HepG2 (cell line): Measurements from ENCODE around the gene METAP1D. TPM values are rescaled to one million over a fixed set of nuclear protein-coding genes. Genes with fewer than 3 reads are reported as not detected.
A peak's percentile ranks its signal among the peaks of the same experiment; 100 is the strongest.

Experiments used
- ATF4 ChIP-seq, 2 experiments: fragments of 450-650 bp in 1 of 2; sonication (generic) in 1 of 2; formaldehyde crosslinking; IDR thresholded peaks; 2 replicates each; pipeline versions ENCODE4 v1.5.0 to v1.8.0; 2020 to 2022; ENCODE audit warnings: mild to moderate bottlenecking in 1 of 2, missing genetic modification reagents in 1 of 2
- ELF3 ChIP-seq: IDR thresholded peaks from 2 replicates; pipeline ENCODE4 v1.6.1; 2016; ENCODE audit warnings: missing genetic modification reagents, missing compliant biosample characterization
- HHEX ChIP-seq: IDR thresholded peaks from 2 replicates; pipeline ENCODE4 v1.6.1; 2016; ENCODE audit warnings: control low read depth
- KLF13 ChIP-seq: sonication (generic); formaldehyde crosslinking; IDR thresholded peaks from 2 replicates; pipeline ENCODE4 v1.4.0; 2020; ENCODE audit warnings: mild to moderate bottlenecking, missing genetic modification reagents
- MED1 ChIP-seq: sonication (generic); formaldehyde crosslinking; IDR thresholded peaks from 2 replicates; pipeline ENCODE4 v1.4.0; 2020; ENCODE audit warnings: missing genetic modification reagents
- MYNN ChIP-seq: sonication (generic); formaldehyde crosslinking; IDR thresholded peaks from 2 replicates; pipeline ENCODE4 v1.4.0; 2020; ENCODE audit warnings: mild to moderate bottlenecking, low read depth, missing genetic modification reagents
- NONO ChIP-seq, 2 experiments: fragments of 450-650 bp in 1 of 2; sonication (generic) in 1 of 2; formaldehyde crosslinking in 1 of 2; IDR thresholded peaks in 1 of 2; conservative IDR thresholded peaks in 1 of 2; 2 replicates each; pipeline versions ENCODE4 v1.6.1 to v1.8.0; 2017 to 2022; ENCODE audit warnings: mild to moderate bottlenecking in 1 of 2, missing genetic modification reagents in 1 of 2, moderate library complexity in 1 of 2
- PHF20 ChIP-seq: sonication (generic); formaldehyde crosslinking; IDR thresholded peaks from 2 replicates; pipeline ENCODE4 v1.5.0; 2020; ENCODE audit warnings: mild to moderate bottlenecking, missing genetic modification reagents
- SOX5 ChIP-seq: IDR thresholded peaks from 2 replicates; pipeline ENCODE4 v1.6.1; 2016; ENCODE audit warnings: borderline replicate concordance
- TCF7L2 ChIP-seq: IDR thresholded peaks from 2 replicates; pipeline ENCODE4 v1.6.1; 2011; ENCODE audit warnings: mild to moderate bottlenecking, low read depth, low read length, moderate library complexity
- TP53 ChIP-seq: sonication (generic); formaldehyde crosslinking; conservative IDR thresholded peaks from 2 replicates; pipeline ENCODE4 v1.4.0; 2020; ENCODE audit warnings: missing genetic modification reagents
- ZBTB14 ChIP-seq: sonication (generic); formaldehyde crosslinking; IDR thresholded peaks from 2 replicates; pipeline ENCODE4 v1.4.0; 2020; ENCODE audit warnings: missing genetic modification reagents
- ZBTB39 ChIP-seq: sonication (generic); formaldehyde crosslinking; IDR thresholded peaks from 2 replicates; pipeline ENCODE4 v1.5.0; 2020; ENCODE audit warnings: missing genetic modification reagents
- ZFP82 ChIP-seq: sonication (generic); formaldehyde crosslinking; IDR thresholded peaks from 2 replicates; pipeline ENCODE4 v1.5.1; 2020; ENCODE audit warnings: mild to moderate bottlenecking, missing genetic modification reagents, borderline replicate concordance
- ZNF10 ChIP-seq: sonication (generic); formaldehyde crosslinking; IDR thresholded peaks from 2 replicates; pipeline ENCODE4 v1.4.0; 2020; ENCODE audit warnings: mild to moderate bottlenecking, low read depth, missing genetic modification reagents, borderline replicate concordance
- ZNF24 ChIP-seq: fragments of 450-650 bp; IDR thresholded peaks from 2 replicates; pipeline ENCODE4 v1.6.1; 2017; ENCODE audit warnings: antibody characterized with exemption, mild to moderate bottlenecking
- ZNF597 ChIP-seq: sonication (generic); formaldehyde crosslinking; IDR thresholded peaks from 2 replicates; pipeline ENCODE4 v1.5.0; 2020; ENCODE audit warnings: missing genetic modification reagents
- ZNF615 ChIP-seq: sonication (generic); formaldehyde crosslinking; IDR thresholded peaks from 2 replicates; pipeline ENCODE4 v1.5.0; 2020; ENCODE audit warnings: mild to moderate bottlenecking, missing genetic modification reagents, borderline replicate concordance
- ZNF619 ChIP-seq: sonication (generic); formaldehyde crosslinking; IDR thresholded peaks from 2 replicates; pipeline ENCODE4 v1.4.0; 2020; ENCODE audit warnings: mild to moderate bottlenecking, missing genetic modification reagents
- ZNF639 ChIP-seq: conservative IDR thresholded peaks from 2 replicates; pipeline ENCODE4 v1.6.1; 2018; ENCODE audit warnings: missing genetic modification reagents
- ZNF691 ChIP-seq: sonication (generic); formaldehyde crosslinking; IDR thresholded peaks from 2 replicates; pipeline ENCODE4 v1.4.0; 2020; ENCODE audit warnings: missing genetic modification reagents, low read depth, mild to moderate bottlenecking, borderline replicate concordance
- ZSCAN25 ChIP-seq: sonication (generic); formaldehyde crosslinking; IDR thresholded peaks from 2 replicates; pipeline ENCODE4 v1.8.0; 2022; ENCODE audit warnings: mild to moderate bottlenecking, missing genetic modification reagents
- polyA plus RNA-seq, 8 experiments: library from polyadenylated mRNA; depleted of rRNA in 3 of 8; stranded (reverse) in 7 of 8; unstranded in 1 of 8; fragments of >200 nt; fragmentation: Illumina TruSeq in 4 of 8; extraction: Trizol in 4 of 8; gene quantifications; 2 replicates each; pipeline versions ENCODE4 v1.2.1 to v1.2.3, GENCODE V29; 2011 to 2016; ENCODE audit warnings: low read depth in 4 of 8, missing spikeins in 1 of 8, mixed read lengths in 1 of 8; ENCODE audit not compliant: insufficient read depth in 1 of 8
- total RNA-seq, 5 experiments: library from RNA; depleted of rRNA; stranded (reverse); fragments of >200 nt; fragmentation: Illumina TruSeq; extraction: Trizol; gene quantifications; 2 replicates each; pipeline ENCODE4 v1.2.3, GENCODE V29; 2016; ENCODE audit warnings: low read depth in 1 of 5

The METAP1D gene
- total and polyA plus RNA-seq, 2 of the 13 experiments (the other 11 are each of a cell fraction or from before 2014, with no cell fraction given) = 14.7 to 21.6 TPM

- TF ChIP-seq ATF4 (CRISPR knock-in tag; IDR thresholded peaks at IDR 0.05) (0 out of 4 replicates have a peak, but pooled peaks of 1 of the 2 experiments have one; percentile 18), ELF3 (CRISPR knock-in tag) (no peak), TP53 (CRISPR knock-in tag) (no peak), ZBTB39 (CRISPR knock-in tag) (no peak), NONO (IDR thresholded peaks at IDR 0.05) (no peak), NONO (CRISPR knock-in tag; conservative IDR thresholded peaks at IDR 0.05) (0 out of 2 replicates have a peak, but pooled peaks have one; percentile 21), HHEX (CRISPR knock-in tag) (no peak), ZNF10 (no peak), ZNF24 (no peak), MYNN (CRISPR knock-in tag) (no peak), ZNF691 (CRISPR knock-in tag) (peak; percentile 64; the same call in 1 of the 2 replicates), MED1 (CRISPR knock-in tag) (peak; percentile 68), PHF20 (CRISPR knock-in tag) (0 out of 2 replicates have a peak, but pooled peaks have one; percentile 18), TCF7L2 (no peak), ZBTB14 (CRISPR knock-in tag) (peak; percentile 85), ZFP82 (CRISPR knock-in tag) (peak; percentile 23; the same call in 1 of the 2 replicates), ZSCAN25 (CRISPR knock-in tag) (no peak), ZNF597 (CRISPR knock-in tag) (no peak), ZNF639 (CRISPR knock-in tag) (no peak; the same call in 1 of the 2 replicates), ZNF619 (CRISPR knock-in tag) (no peak), ZNF615 (CRISPR knock-in tag) (no peak), KLF13 (CRISPR knock-in tag) (peak; percentile 6; the same call in 1 of the 2 replicates), SOX5 (no peak)
Measured at GRCh38 chr2:172098650-172099471, 99.1 kb downstream of the METAP1D start (continued).
